Measurements from ENCODE around the gene EHD4. TPM values are rescaled to one million over a fixed set of nuclear protein-coding genes. Genes with fewer than 3 reads are reported as not detected.

The EHD4 gene
- total RNA-seq, 1 donor from 2014 or later, result 23.8 TPM

DNA sequence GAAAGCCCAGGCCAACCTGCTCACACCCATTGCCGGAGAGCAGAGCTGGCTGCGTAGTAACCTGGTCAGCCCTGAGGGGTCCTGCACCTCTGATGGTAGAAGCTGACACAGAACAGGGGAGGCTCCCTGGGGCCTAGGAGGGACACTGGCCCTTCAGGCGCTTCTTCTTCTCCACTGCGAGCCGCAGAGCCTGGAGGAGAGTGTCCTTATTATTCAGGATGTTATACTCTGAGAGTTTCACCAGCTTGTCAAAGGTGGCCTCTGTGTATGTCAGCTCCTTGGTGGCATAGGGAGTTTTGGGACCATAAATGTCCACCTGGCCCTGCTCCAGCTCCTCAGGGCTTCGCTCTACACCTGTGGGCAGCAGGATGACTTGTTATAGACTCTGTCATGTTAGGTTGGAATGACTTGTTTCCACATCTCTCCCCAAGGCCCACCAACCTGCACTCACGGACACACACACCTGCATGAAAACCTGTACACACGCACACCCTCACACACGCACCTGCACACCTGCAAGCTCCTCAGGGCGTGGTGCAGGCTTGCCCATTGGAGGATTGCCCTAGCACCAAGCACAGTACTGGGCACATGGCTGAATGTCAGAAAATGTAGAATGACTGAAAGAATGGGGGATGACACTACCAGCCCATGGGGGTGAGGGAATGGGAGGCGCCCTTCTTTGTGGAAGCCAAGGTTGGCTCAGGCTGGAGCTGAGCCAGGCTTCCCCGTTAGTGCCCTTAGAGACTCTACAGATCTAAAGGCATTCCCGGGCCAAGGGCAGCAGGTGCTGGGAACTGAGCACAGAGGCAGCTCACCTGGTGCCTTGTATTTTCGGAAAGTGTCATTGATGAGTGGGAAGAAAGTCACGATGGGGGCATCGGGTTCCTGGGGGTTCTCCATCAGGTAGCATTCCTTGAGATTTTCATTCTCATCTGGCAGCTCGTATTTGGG is 11.5 kb upstream of the EHD4 start:
- TF ChIP-seq CTCF (IDR thresholded peaks at IDR 0.05), result no peak
- no peaks in the 10 kb centered on the region for H3K9me3 Mint-ChIP-seq (ENCODE audit: low read depth)
- no peak overlapping the region for H3K27ac Mint-ChIP-seq (ENCODE audit: unreplicated experiment)
- H3K4me3 Mint-ChIP-seq (ENCODE audit: unreplicated experiment), result no peak overlapping the region
- peaks cover 11% of the 10 kb centered on the region for H3K27me3 Mint-ChIP-seq (ENCODE audit: low read depth)
- DNase-seq (ENCODE audit: low spot score), result no peak
- H3K4me1 Mint-ChIP-seq (ENCODE audit: low read depth), result peaks cover 6% of the 10 kb centered on the region
- no peaks in the 10 kb centered on the region for H3K36me3 Mint-ChIP-seq (ENCODE audit: low read depth)

DNA sequence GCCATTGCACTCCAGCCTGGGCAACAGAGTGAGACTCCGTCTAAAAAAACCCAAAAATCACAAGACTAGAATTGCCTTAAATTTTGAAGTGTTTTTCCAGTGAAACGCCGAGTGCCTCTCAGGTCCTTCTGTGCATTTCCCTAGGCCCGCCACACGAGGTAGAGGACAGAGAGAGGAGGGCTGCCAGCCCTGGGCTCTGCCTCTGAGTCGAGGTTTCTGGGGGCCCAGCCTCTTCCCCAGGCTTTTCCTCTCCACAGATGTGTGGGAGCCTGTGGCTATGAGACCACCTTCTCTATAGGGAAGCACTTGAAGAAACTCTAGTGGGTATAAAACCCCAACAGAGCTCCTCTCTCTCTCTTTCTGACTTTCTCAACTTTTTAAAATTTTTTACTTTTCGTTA is 10.9 kb upstream of the EHD4 start:
- no peak for DNase-seq (ENCODE audit: low spot score)
- no peaks in the 10 kb centered on the region for H3K36me3 Mint-ChIP-seq (ENCODE audit: low read depth)
- no peak overlapping the region for H3K27ac Mint-ChIP-seq (ENCODE audit: unreplicated experiment)
- H3K4me1 Mint-ChIP-seq (ENCODE audit: low read depth), result peaks cover 6% of the 10 kb centered on the region
- no peak for TF ChIP-seq CTCF (IDR thresholded peaks at IDR 0.05)
- H3K27me3 Mint-ChIP-seq (ENCODE audit: low read depth), result peaks cover 5% of the 10 kb centered on the region
- no peak overlapping the region for H3K4me3 Mint-ChIP-seq (ENCODE audit: unreplicated experiment)
- H3K9me3 Mint-ChIP-seq (ENCODE audit: low read depth), result no peaks in the 10 kb centered on the region

GRCh38 chr15:41982133-41982930 is 10.0 kb upstream of the EHD4 start:
- Mint-ChIP-seq H3K27me3 (ENCODE audit: low read depth) (peaks cover 5% of the 10 kb centered on the region), H3K4me1 (ENCODE audit: low read depth) (peaks cover 6% of the 10 kb centered on the region), H3K27ac (ENCODE audit: unreplicated experiment) (no peak overlapping the region), H3K9me3 (ENCODE audit: low read depth) (no peaks in the 10 kb centered on the region), H3K4me3 (ENCODE audit: unreplicated experiment) (no peak overlapping the region), H3K36me3 (ENCODE audit: low read depth) (no peaks in the 10 kb centered on the region)
- no peak for DNase-seq (ENCODE audit: low spot score)
- TF ChIP-seq CTCF (IDR thresholded peaks at IDR 0.05), result no peak

- no peak for DNase-seq (ENCODE audit: low spot score)
- no peak for TF ChIP-seq CTCF (IDR thresholded peaks at IDR 0.05)
- peaks cover 6% of the 10 kb centered on the region for H3K4me1 Mint-ChIP-seq (ENCODE audit: low read depth)
- H3K27ac Mint-ChIP-seq (ENCODE audit: unreplicated experiment), result no peak overlapping the region
- no peak overlapping the region for H3K4me3 Mint-ChIP-seq (ENCODE audit: unreplicated experiment)
- H3K36me3 Mint-ChIP-seq (ENCODE audit: low read depth), result no peaks in the 10 kb centered on the region
- no peaks in the 10 kb centered on the region for H3K9me3 Mint-ChIP-seq (ENCODE audit: low read depth)
- peaks cover 2% of the 10 kb centered on the region for H3K27me3 Mint-ChIP-seq (ENCODE audit: low read depth)
Measured at GRCh38 chr15:41981371-41982132, 9.2 kb upstream of the EHD4 start.
